Umbilical cord (tissue), 2 donors: Measurements from ENCODE around the gene FUNDC2. TPM values are rescaled to one million over a fixed set of nuclear protein-coding genes. Genes with fewer than 3 reads are reported as not detected.
"Not testable (repeated sequence)": the region's sequence is repeated elsewhere in the genome, so short reads cannot be mapped to it uniquely, and the experiment has no call there.

Experiments
- DNase-seq: peaks from one replicate; pipeline ENCODE4 v3.0.0-alpha.2; 2015; ENCODE audit warnings: low spot score
- total RNA-seq: library from RNA; depleted of rRNA; stranded (reverse); fragments of >200 nt; gene quantifications from one replicate; pipeline ENCODE4 v1.2.3, GENCODE V29; 2014; ENCODE audit warnings: low replicate concordance; ENCODE audit not compliant: insufficient read depth

FUNDC2 gene
- total RNA-seq = 77.0 TPM

GRCh38 chrX:155026727-155027508 is at the start of gene FUNDC2:
Gene FUNDC2, plus strand, starts transcription at chrX:155026844. Its CDS starts 95 bp downstream, at chrX:155026939.
- DNase-seq = peak; percentile 96

GRCh38 chrX:154979629-154980028 is 47.0 kb upstream of the FUNDC2 start:
- no peak for DNase-seq

GRCh38 chrX:154980330-154981115 is 46.1 kb upstream of the FUNDC2 start:
- DNase-seq = peak; percentile 55

- no peak for DNase-seq
Measured at GRCh38 chrX:154981116-154981411, 45.6 kb upstream of the FUNDC2 start.

GRCh38 chrX:154986826-154987575 is 39.6 kb upstream of the FUNDC2 start:
- no peak for DNase-seq

- no peak for DNase-seq
Measured at GRCh38 chrX:154987940-154988339, 38.7 kb upstream of the FUNDC2 start.

GRCh38 chrX:154988719-154989118 is 37.9 kb upstream of the FUNDC2 start:
- no peak for DNase-seq

GRCh38 chrX:154990496-154990895 is 36.1 kb upstream of the FUNDC2 start:
- DNase-seq = no peak

- no peak for DNase-seq
Measured at GRCh38 chrX:154991039-154991438, 35.6 kb upstream of the FUNDC2 start.

- DNase-seq = no peak
Measured at GRCh38 chrX:154991476-154991875, 35.2 kb upstream of the FUNDC2 start.

- DNase-seq = no peak
Measured at GRCh38 chrX:154998204-154998880, 28.3 kb upstream of the FUNDC2 start.

- DNase-seq = no peak
Measured at GRCh38 chrX:155000841-155001240, 25.8 kb upstream of the FUNDC2 start.

GRCh38 chrX:155001873-155002272 is 24.8 kb upstream of the FUNDC2 start:
- no peak for DNase-seq

GRCh38 chrX:155005190-155005589 is 21.5 kb upstream of the FUNDC2 start:
- no peak for DNase-seq

- not testable (repeated sequence) for DNase-seq
Measured at GRCh38 chrX:155006379-155006778, 20.3 kb upstream of the FUNDC2 start.

- not testable (repeated sequence) for DNase-seq
Measured at GRCh38 chrX:155006913-155007671, 19.6 kb upstream of the FUNDC2 start.

- not testable (repeated sequence) for DNase-seq
Measured at GRCh38 chrX:155008578-155008977, 18.1 kb upstream of the FUNDC2 start.

- no peak for DNase-seq
Measured at GRCh38 chrX:155009994-155010472, 16.6 kb upstream of the FUNDC2 start.

- no peak for DNase-seq
Measured at GRCh38 chrX:155020591-155020990, 6.1 kb upstream of the FUNDC2 start.

- no peak for DNase-seq
Measured at GRCh38 chrX:155022585-155022984, 4.1 kb upstream of the FUNDC2 start, which contains the start of gene F8. Gene F8, minus strand, starts transcription at chrX:155022723. Its CDS starts 171 bp downstream, at chrX:155022552.
